PFSK-1 (cell line): ENCODE measurements around the gene CYP4F3.

Source experiments
- FOXP2 ChIP-seq: optimal IDR thresholded peaks from 2 replicates; pipeline ENCODE3; 2011; ENCODE audit warnings: borderline replicate concordance, control low read depth, inconsistent platforms; ENCODE audit not compliant: insufficient read depth; ENCODE audit errors: extremely low read length, extremely low read depth
- POLR2AphosphoS5 ChIP-seq: IDR thresholded peaks from 2 replicates; pipeline ENCODE4 v1.6.1; 2012; ENCODE audit warnings: low read depth, mild to moderate bottlenecking, control low read depth, low read length, moderate library complexity
- REST ChIP-seq, 2 experiments: IDR thresholded peaks; 2 replicates each; pipeline versions ENCODE4 v1.6.1 to v1.8.0; 2011 to 2012; ENCODE audit warnings: low read depth in 2 of 2, low read length in 2 of 2, control low read depth in 1 of 2, inconsistent platforms in 1 of 2, mild to moderate bottlenecking in 1 of 2, moderate library complexity in 1 of 2; ENCODE audit not compliant: insufficient read depth in 1 of 2
- SIN3A ChIP-seq: IDR thresholded peaks from 2 replicates; pipeline ENCODE4 v1.6.1; 2012; ENCODE audit warnings: mild to moderate bottlenecking, low read length, moderate library complexity, borderline replicate concordance; ENCODE audit not compliant: insufficient read depth
- TAF1 ChIP-seq: IDR thresholded peaks from 2 replicates; pipeline ENCODE4 v1.6.1; 2012; ENCODE audit warnings: low read length, control low read depth, borderline replicate concordance; ENCODE audit not compliant: insufficient read depth

Gene CYP4F3

GRCh38 chr19:15616627-15617270 lies 23.9 kb upstream of the CYP4F3 start:
- TF ChIP-seq FOXP2 = no peak
- TF ChIP-seq TAF1 = no peak
- no peak for TF ChIP-seq POLR2AphosphoS5

GRCh38 chr19:15618321-15618720 lies 22.4 kb upstream of the CYP4F3 start:
- no peak for TF ChIP-seq REST (IDR thresholded peaks at IDR 0.05; ENCODE audit: insufficient read depth in 1 of 2, low read depth in 2 of 2, low read length in 2 of 2)

GRCh38 chr19:15621801-15622200 lies 18.9 kb upstream of the CYP4F3 start:
- no peak for TF ChIP-seq REST (IDR thresholded peaks at IDR 0.05; ENCODE audit: insufficient read depth in 1 of 2, low read depth in 2 of 2, low read length in 2 of 2)
- no peak for TF ChIP-seq FOXP2
- no peak for TF ChIP-seq SIN3A
- TF ChIP-seq POLR2AphosphoS5 = no peak

- TF ChIP-seq SIN3A (no peak), TAF1 (no peak), FOXP2 (no peak), POLR2AphosphoS5 (no peak), REST (IDR thresholded peaks at IDR 0.05; ENCODE audit: insufficient read depth in 1 of 2, low read depth in 2 of 2, low read length in 2 of 2) (no peak)
These were observed 17.7 kb upstream of the CYP4F3 start for GRCh38 chr19:15622991-15623390.

- no peak for TF ChIP-seq FOXP2
- no peak for TF ChIP-seq TAF1
- TF ChIP-seq REST (IDR thresholded peaks at IDR 0.05; ENCODE audit: insufficient read depth in 1 of 2, low read depth in 2 of 2, low read length in 2 of 2) = peak; percentile 85 to 94
These were observed 16.9 kb upstream of the CYP4F3 start for GRCh38 chr19:15623711-15624318.
